ENCODE measurements around the gene PLEKHH1. TPM values are rescaled to one million over a fixed set of nuclear protein-coding genes. Genes with fewer than 3 reads are reported as not detected.
A peak's percentile ranks its signal among the peaks of the same experiment; 100 is the strongest.

PLEKHH1 gene
- total and polyA plus RNA-seq, 2 experiments from 2014 or later = 18.0 to 29.9 TPM

DNA sequence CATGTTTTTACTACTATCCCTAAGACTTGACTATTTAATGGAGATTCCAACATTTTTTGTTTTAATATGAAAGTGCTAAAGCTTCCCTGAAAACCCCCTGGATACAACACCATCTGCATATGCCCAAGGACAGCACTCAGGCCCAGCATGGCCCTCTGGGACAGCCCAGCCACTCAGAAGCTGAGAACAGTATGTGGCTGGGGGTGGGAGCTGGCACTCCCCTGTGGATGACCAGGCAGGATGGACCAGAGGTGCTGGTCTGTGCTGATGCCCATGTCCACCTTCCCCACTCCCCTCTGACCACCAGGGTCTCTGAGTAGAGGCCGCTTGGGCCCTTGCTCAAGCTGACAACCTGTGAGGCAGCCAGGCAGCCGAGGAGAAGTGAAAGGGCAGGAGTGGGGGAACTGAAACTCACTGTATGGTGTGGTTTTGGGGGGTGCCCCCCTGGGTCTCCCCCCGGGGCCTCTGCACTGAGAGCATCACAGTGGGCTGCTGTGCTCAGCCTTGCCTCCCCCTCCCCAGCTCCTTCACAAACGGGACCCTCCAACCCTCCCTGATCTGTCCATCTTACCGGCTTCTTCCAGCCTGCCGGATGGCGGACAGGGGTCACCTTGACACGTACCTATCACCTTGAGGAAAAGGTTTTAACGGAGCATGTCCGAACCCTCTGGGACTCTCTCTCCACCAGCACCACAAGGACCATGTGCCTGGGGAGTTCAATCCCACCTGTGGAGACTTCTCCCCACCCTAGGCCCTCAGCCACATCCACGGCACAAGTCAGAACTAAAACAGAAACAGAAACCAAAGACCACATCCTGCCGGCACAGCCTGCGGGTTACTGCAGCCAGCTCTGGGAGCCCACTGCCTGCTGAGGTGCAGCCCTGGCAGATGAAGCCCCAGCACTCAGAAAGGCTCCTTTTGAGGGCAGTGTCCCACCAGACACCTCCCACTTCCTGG, 44.9 kb upstream of the PLEKHH1 start, which contains the start of gene TMEM229B:
Gene TMEM229B, minus strand, starts transcription at position 785 of the 957 bp plus-strand sequence. CDS start 14,798 bp downstream, outside the sequence.
- H3K36me3 ChIP-seq = no peaks in the 10 kb centered on the region

DNA sequence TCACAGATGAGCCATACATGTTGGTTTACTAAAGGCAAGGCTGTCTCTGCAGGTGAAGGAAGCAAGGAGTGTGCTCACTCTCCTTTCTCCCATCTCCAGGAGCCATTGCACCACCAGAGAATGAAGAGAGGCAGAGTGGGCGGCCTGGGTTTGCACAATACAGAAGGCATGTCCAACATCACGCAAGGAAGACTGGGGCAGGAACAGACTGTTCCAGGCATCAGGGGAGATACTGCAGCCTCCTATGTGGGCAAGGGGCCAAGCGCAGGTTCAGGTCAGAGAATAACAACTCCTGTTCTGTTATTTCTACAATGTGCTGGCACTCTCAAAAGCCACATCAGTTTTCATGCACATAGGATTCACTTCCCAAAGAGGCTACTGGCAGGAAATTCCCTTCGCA, 42.9 kb upstream of the PLEKHH1 start:
- TF ChIP-seq, protein P1, sequence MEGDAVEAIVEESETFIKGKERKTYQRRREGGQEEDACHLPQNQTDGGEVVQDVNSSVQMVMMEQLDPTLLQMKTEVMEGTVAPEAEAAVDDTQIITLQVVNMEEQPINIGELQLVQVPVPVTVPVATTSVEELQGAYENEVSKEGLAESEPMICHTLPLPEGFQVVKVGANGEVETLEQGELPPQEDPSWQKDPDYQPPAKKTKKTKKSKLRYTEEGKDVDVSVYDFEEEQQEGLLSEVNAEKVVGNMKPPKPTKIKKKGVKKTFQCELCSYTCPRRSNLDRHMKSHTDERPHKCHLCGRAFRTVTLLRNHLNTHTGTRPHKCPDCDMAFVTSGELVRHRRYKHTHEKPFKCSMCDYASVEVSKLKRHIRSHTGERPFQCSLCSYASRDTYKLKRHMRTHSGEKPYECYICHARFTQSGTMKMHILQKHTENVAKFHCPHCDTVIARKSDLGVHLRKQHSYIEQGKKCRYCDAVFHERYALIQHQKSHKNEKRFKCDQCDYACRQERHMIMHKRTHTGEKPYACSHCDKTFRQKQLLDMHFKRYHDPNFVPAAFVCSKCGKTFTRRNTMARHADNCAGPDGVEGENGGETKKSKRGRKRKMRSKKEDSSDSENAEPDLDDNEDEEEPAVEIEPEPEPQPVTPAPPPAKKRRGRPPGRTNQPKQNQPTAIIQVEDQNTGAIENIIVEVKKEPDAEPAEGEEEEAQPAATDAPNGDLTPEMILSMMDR (IDR thresholded peaks at IDR 0.05; ENCODE audit: low read depth, low read length) = no peak
- no peak overlapping the region for H3K27ac ChIP-seq
- no peaks in the 10 kb centered on the region for H3K4me1 ChIP-seq (ENCODE audit: low read depth)
- DNase-seq (ENCODE audit: low read depth in 1 of 2, low spot score in 1 of 2) = peak in 1 of 2 donors; percentile 32
- no peak overlapping the region for H3K4me3 ChIP-seq
- no peaks in the 10 kb centered on the region for H3K27me3 ChIP-seq
- H3K36me3 ChIP-seq = no peaks in the 10 kb centered on the region
- H3K9me3 ChIP-seq (ENCODE audit: low read depth) = no peaks in the 10 kb centered on the region

More for the DNA sequence above, 44.9 kb upstream of the PLEKHH1 start, which contains the start of gene TMEM229B:
- DNase-seq (ENCODE audit: low read depth in 1 of 2, low spot score in 1 of 2) = no peak
- no peaks in the 10 kb centered on the region for H3K9me3 ChIP-seq (ENCODE audit: low read depth)
- TF ChIP-seq, protein P1 (IDR thresholded peaks at IDR 0.05; ENCODE audit: low read depth, low read length) = no peak
- peaks cover 5% of the 10 kb centered on the region for H3K4me1 ChIP-seq (ENCODE audit: low read depth)
- H3K27ac ChIP-seq = no peak within 1 kb of the TSS
- H3K27me3 ChIP-seq = no peaks in the 10 kb centered on the region
- H3K4me3 ChIP-seq = no peak within 1 kb of the TSS

DNA sequence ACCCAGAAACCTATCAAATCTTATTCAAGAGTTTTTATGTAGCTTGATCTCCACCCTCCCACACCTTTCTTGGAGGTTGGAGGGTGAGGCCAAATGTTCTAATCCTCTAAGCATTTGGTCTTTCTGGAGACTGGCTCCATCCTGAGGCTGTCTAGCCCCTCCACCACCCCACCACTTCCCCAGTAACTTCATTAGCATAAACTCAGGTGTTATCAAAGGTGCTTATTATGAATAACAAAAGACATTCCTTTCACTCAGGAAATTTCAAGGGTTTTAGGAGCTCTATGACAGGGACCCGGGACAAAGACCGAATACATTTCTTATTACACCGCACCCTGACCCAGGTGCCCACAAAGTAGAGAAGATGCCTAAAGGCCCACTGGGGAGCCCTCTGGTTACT, 41.8 kb upstream of the PLEKHH1 start:
- DNase-seq (ENCODE audit: low read depth in 1 of 2, low spot score in 1 of 2) = no peak
- no peaks in the 10 kb centered on the region for H3K36me3 ChIP-seq
- H3K4me3 ChIP-seq = no peak overlapping the region

DNA sequence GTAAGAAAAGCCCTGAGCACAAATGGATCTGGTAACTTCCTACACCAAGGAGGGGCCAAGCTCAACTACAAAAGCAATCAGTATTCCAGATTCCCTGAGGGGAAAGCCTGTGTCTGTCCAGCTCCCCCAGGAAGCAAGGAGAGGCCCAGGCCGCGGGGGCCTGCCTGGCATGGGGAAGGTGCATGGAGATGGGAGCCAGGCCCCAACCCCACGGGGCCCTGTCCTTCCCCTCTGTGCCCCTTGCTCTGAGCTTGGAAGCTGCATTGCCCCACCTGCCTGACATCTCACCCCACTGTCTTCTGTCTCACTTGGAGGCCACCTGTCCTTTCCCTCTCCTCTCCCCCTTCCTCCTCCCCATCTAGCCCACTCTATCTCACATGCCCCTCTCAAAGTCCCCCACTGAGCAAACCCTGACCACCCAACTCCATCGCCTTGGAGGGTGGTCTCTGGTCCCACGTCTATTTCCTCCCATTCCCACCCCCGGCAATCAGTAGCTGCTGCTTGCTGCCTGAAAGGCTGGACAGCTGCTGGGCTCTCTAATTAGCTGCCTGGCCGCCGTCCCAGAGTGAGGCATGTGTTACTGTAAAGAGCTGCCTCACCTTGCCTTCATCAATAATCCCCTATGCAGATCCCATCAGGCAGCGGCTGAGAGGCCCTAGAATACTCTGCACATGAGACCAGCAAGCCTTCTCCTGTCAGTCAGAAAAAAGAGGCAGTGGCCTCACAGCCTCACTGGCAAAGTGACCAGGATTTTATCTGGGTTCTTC, 41.2 kb upstream of the PLEKHH1 start:
- H3K4me3 ChIP-seq = no peak overlapping the region
- H3K9me3 ChIP-seq (ENCODE audit: low read depth) = no peaks in the 10 kb centered on the region
- no peaks in the 10 kb centered on the region for H3K36me3 ChIP-seq
- H3K27ac ChIP-seq = no peak overlapping the region
- TF ChIP-seq, protein P1 (IDR thresholded peaks at IDR 0.05; ENCODE audit: low read depth, low read length) = no peak
- no peaks in the 10 kb centered on the region for H3K27me3 ChIP-seq
- H3K4me1 ChIP-seq (ENCODE audit: low read depth) = no peaks in the 10 kb centered on the region
- peak in 1 of 2 donors; percentile 23 for DNase-seq (ENCODE audit: low read depth in 1 of 2, low spot score in 1 of 2)

More for the DNA sequence above, 41.8 kb upstream of the PLEKHH1 start:
- Histone ChIP-seq H3K4me1 (ENCODE audit: low read depth) (no peaks in the 10 kb centered on the region), H3K9me3 (ENCODE audit: low read depth) (no peaks in the 10 kb centered on the region), H3K27me3 (no peaks in the 10 kb centered on the region), H3K27ac (no peak overlapping the region)
- TF ChIP-seq, protein P1 (IDR thresholded peaks at IDR 0.05; ENCODE audit: low read depth, low read length) = no peak

DNA sequence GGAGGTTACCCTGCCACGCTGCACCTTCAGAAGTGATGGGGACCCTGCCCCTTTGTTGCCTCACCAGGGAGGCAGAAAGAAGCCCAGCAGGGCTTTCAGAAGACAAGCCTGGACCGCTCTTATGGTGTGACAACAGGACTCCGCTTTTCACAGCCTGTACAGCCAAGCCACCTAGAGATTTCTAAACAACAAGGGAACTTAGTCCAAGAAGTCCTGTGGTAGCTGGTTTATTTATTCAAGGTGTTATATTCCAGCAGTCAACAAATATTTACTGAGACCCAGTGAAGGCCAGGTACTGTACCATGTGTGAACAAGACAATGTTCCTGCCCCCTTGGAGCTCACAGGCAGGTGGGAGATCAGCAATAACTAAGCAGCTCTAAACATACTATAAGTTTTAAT, 40.6 kb upstream of the PLEKHH1 start:
- Histone ChIP-seq H3K4me1 (ENCODE audit: low read depth) (no peaks in the 10 kb centered on the region), H3K27ac (no peak overlapping the region), H3K4me3 (no peak overlapping the region), H3K27me3 (no peaks in the 10 kb centered on the region), H3K36me3 (no peaks in the 10 kb centered on the region), H3K9me3 (ENCODE audit: low read depth) (no peaks in the 10 kb centered on the region)
- DNase-seq (ENCODE audit: low read depth in 1 of 2, low spot score in 1 of 2) = no peak
- TF ChIP-seq, protein P1 (IDR thresholded peaks at IDR 0.05; ENCODE audit: low read depth, low read length) = no peak

Measured in cardiac muscle cell (in vitro differentiated cells and primary cell).